K562 treated with DMSO at 1 percent for 48 hours (cell line): Measurements from ENCODE around the gene ZSWIM2. TPM values are rescaled to one million over a fixed set of nuclear protein-coding genes. Genes with fewer than 3 reads are reported as not detected.

Experiments used
- total RNA-seq: library from RNA; unstranded; fragments of 300-600 nt; gene quantifications from 2 replicates; pipeline ENCODE4 v1.2.3, GENCODE V29; 2022; ENCODE audit warnings: low replicate concordance; ENCODE audit errors: extremely low read depth

Gene ZSWIM2, protein sequence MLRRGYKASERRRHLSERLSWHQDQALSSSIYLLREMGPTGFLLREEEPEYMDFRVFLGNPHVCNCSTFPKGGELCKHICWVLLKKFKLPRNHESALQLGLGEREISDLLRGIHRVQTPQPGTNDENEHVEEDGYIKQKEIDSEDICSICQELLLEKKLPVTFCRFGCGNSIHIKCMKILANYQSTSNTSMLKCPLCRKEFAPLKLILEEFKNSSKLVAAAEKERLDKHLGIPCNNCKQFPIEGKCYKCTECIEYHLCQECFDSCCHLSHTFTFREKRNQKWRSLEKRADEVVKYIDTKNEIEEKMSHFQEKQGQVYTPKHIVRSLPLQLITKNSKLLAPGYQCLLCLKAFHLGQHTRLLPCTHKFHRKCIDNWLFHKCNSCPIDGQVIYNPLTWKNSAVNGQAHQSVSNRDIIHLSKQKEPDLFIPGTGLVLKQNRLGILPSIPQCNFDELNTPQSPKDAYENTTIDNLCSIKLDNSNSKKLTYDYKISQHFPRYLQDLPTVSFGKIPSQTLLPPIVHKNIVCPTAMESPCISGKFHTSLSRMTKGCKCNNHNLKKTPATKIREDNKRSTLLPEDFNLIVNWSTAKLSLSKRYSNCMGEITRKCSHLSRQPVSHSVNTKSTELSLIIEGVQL
- not detected in 2 replicates for total RNA-seq

DNA sequence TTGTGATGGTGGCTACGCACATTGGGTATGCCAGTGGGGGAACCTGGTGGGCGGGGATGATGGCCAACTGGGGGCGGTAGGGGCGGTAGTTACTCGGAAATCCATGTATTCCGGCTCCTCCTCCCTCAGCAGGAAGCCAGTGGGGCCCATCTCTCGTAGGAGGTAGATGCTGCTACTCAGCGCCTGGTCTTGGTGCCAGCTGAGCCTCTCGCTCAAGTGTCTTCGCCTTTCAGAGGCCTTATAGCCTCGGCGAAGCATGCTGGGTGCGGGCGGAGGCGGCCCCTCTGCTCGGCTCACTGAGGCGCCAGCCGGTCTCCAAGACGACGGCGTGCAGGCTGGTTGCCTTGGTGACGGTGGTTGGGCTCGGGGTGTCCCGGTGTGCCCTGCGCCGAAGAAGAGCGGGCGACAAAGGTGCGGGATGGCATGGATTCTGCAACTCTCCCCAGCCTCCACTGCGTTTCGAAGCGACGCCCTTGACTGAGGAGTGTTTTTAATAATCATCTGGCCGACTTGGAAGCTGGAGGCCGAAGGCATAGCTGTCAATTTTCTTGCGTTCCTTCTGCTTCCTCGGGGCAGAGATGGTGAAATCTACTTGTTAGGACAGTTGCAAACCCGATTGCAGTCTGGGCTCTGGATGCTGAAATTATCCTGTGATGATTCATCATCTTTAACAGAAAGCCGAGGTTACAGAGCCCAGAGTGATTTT, at the start of gene ZSWIM2:
TSS of gene ZSWIM2 (minus strand) at position 298 of the 706 bp plus-strand sequence. CDS start at position 258, 40 bp downstream.

Other genes with a start within 250 kb of the ZSWIM2 start
- gene FAM171B, start 155.1 kb downstream of the ZSWIM2 start, total RNA-seq = not detected in 2 replicates